ENCODE measurements around the gene ZNF521.

DNA sequence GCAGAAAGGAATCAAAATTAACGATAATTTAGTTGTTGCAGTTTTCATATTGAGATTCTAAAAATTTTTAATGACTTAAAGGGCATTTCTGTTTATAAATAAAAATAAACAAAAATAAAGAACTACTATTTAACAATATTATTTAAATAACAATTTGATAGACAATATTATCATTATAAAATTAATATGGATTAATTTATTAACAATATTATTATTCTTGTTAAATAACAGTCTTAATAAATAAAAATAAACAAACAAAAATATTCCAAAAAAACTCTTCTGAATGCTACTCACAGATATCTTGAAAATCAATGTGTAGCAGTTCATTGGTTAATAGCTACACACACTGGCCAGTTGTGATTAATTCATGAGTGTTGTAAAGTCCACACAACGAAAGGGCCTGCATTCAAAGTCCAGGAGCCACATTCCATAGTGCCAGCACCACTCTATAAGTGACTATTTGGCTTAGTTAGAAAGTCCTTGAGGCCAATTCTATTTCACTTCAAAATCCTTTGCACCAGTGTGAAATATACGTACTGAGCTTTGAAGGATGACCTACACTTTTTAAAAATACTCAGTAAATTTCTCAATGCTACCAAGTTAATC, 117.1 kb downstream of the ZNF521 start:
- TF ChIP-seq, protein P1, sequence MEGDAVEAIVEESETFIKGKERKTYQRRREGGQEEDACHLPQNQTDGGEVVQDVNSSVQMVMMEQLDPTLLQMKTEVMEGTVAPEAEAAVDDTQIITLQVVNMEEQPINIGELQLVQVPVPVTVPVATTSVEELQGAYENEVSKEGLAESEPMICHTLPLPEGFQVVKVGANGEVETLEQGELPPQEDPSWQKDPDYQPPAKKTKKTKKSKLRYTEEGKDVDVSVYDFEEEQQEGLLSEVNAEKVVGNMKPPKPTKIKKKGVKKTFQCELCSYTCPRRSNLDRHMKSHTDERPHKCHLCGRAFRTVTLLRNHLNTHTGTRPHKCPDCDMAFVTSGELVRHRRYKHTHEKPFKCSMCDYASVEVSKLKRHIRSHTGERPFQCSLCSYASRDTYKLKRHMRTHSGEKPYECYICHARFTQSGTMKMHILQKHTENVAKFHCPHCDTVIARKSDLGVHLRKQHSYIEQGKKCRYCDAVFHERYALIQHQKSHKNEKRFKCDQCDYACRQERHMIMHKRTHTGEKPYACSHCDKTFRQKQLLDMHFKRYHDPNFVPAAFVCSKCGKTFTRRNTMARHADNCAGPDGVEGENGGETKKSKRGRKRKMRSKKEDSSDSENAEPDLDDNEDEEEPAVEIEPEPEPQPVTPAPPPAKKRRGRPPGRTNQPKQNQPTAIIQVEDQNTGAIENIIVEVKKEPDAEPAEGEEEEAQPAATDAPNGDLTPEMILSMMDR (IDR thresholded peaks at IDR 0.05; ENCODE audit: low read depth, low read length), result no peak
- no peak for TF ChIP-seq POLR2A (IDR thresholded peaks at IDR 0.05; ENCODE audit: extremely low read depth, insufficient read length)
